OCI-LY1 (cell line): ENCODE data around the gene NREP.

Experiments used
- H2AFZ ChIP-seq: fragments of 200-600 bp; sonication (generic), shearing (Covaris generic); 2 replicates; pipeline ENCODE4 v1.6.0; 2014; ENCODE audit warnings: antibody characterized with exemption, mild to moderate bottlenecking, low read length
- H3F3A ChIP-seq: fragments of 200-600 bp; sonication (generic), shearing (Covaris generic); 2 replicates; pipeline ENCODE4 v1.6.0; 2014; ENCODE audit warnings: mild to moderate bottlenecking, antibody characterized with exemption, low read length, moderate library complexity; ENCODE audit not compliant: insufficient read depth
- H3K27ac ChIP-seq: fragments of 200-600 bp; sonication (generic); 2 replicates; pipeline ENCODE4 v1.5.1; 2014; ENCODE audit warnings: low read length, mixed run types, mild to moderate bottlenecking, low read depth; ENCODE audit not compliant: poor library complexity, severe bottlenecking
- H3K27me3 ChIP-seq: fragments of 200-600 bp; sonication (generic); 2 replicates; pipeline ENCODE4 v1.6.0; 2014; ENCODE audit warnings: antibody characterized with exemption, mild to moderate bottlenecking, low read length, moderate library complexity; ENCODE audit not compliant: insufficient read depth
- H3K36me3 ChIP-seq: fragments of 200-600 bp; sonication (generic); 2 replicates; pipeline ENCODE4 v1.6.1; 2014; ENCODE audit warnings: mild to moderate bottlenecking, antibody characterized with exemption, low read length, moderate library complexity, mixed read lengths; ENCODE audit not compliant: insufficient read depth
- H3K4me1 ChIP-seq: fragments of 200-600 bp; sonication (generic); 2 replicates; pipeline ENCODE4 v1.5.1; 2014; ENCODE audit warnings: mild to moderate bottlenecking, low read length, moderate library complexity; ENCODE audit not compliant: insufficient read depth, severe bottlenecking
- H3K4me2 ChIP-seq: fragments of 200-600 bp; sonication (generic), shearing (Covaris generic); 2 replicates; pipeline ENCODE4 v1.6.1; 2014; ENCODE audit warnings: low read length
- H3K4me3 ChIP-seq: fragments of 200-600 bp; sonication (generic); 2 replicates; pipeline ENCODE4 v1.5.1; 2014; ENCODE audit warnings: low read length, low read depth, mild to moderate bottlenecking, mixed read lengths; ENCODE audit not compliant: poor library complexity, severe bottlenecking
- H3K79me2 ChIP-seq: fragments of 200-600 bp; shearing (Covaris generic); 2 replicates; pipeline ENCODE4 v1.6.1; 2016; ENCODE audit warnings: mixed run types, low read length, mixed read lengths; ENCODE audit not compliant: insufficient read depth
- H3K9ac ChIP-seq: fragments of 200-600 bp; sonication (generic), shearing (Covaris generic); 2 replicates; pipeline ENCODE4 v1.6.1; 2014; ENCODE audit warnings: mild to moderate bottlenecking, low read length, mixed read lengths
- H3K9me2 ChIP-seq: fragments of 200-600 bp; sonication (generic), shearing (Covaris generic); 2 replicates; pipeline ENCODE4 v1.6.1; 2014; ENCODE audit warnings: low read depth, mild to moderate bottlenecking, low read length, mixed read lengths
- H3K9me3 ChIP-seq: fragments of 200-600 bp; shearing (Covaris generic); 2 replicates; pipeline ENCODE4 v1.6.1; 2014; ENCODE audit warnings: low read length, mixed read lengths
- H4K20me1 ChIP-seq: fragments of 200-600 bp; sonication (generic), shearing (Covaris generic); 2 replicates; pipeline ENCODE4 v1.6.0; 2016; ENCODE audit warnings: mild to moderate bottlenecking, low read length; ENCODE audit not compliant: insufficient read depth
- EZH2 ChIP-seq: fragments of 200-600 bp; sonication (generic), shearing (Covaris generic); IDR thresholded peaks from 2 replicates; pipeline ENCODE4 v1.8.0; 2017; ENCODE audit warnings: borderline replicate concordance, mixed run types, mild to moderate bottlenecking, antibody characterized with exemption, low read length, moderate library complexity, mixed read lengths
- TF ChIP-seq, protein P1 (sequence below): fragments of 200-600 bp; sonication (generic), shearing (Covaris generic); IDR thresholded peaks from 2 replicates; pipeline ENCODE4 v1.5.1; 2017; ENCODE audit warnings: mild to moderate bottlenecking, antibody characterized with exemption, low read length, moderate library complexity, mixed read lengths

Gene NREP

DNA sequence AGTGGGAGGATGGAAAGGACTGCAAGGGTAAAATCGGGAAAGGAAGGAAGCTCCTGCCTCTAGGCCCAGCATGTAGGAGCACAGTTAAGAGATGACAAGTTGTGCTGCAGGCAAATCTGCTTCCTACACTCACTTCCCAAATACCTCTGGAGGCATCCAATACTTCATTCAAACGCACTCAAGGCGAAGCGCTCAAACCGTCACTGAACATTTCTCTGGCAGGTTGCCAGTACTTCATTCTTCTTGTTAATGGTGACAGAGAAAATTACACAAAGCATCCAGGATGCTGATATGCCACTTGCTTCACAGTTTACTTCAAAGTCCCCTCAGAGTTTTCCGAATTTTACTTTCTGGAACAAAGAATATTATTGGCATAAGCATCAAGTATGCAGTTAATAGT, 59.8 kb downstream of the NREP start:
- Histone ChIP-seq H3K36me3 (no peaks in the 10 kb centered on the region), H3K4me2 (no peak overlapping the region), H3K4me3 (no peak overlapping the region), H3K27me3 (no peaks in the 10 kb centered on the region), H3K4me1 (peaks cover 25% of the 10 kb centered on the region), H2AFZ (no peak overlapping the region), H4K20me1 (no peaks in the 10 kb centered on the region), H3K9ac (no peak overlapping the region), H3K27ac (no peak overlapping the region), H3K9me2 (no peaks in the 10 kb centered on the region), H3K79me2 (no peaks in the 10 kb centered on the region), H3F3A (no peaks in the 10 kb centered on the region), H3K9me3 (no peaks in the 10 kb centered on the region)
- no peak for TF ChIP-seq EZH2
- TF ChIP-seq, protein P1, sequence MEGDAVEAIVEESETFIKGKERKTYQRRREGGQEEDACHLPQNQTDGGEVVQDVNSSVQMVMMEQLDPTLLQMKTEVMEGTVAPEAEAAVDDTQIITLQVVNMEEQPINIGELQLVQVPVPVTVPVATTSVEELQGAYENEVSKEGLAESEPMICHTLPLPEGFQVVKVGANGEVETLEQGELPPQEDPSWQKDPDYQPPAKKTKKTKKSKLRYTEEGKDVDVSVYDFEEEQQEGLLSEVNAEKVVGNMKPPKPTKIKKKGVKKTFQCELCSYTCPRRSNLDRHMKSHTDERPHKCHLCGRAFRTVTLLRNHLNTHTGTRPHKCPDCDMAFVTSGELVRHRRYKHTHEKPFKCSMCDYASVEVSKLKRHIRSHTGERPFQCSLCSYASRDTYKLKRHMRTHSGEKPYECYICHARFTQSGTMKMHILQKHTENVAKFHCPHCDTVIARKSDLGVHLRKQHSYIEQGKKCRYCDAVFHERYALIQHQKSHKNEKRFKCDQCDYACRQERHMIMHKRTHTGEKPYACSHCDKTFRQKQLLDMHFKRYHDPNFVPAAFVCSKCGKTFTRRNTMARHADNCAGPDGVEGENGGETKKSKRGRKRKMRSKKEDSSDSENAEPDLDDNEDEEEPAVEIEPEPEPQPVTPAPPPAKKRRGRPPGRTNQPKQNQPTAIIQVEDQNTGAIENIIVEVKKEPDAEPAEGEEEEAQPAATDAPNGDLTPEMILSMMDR = no peak

DNA sequence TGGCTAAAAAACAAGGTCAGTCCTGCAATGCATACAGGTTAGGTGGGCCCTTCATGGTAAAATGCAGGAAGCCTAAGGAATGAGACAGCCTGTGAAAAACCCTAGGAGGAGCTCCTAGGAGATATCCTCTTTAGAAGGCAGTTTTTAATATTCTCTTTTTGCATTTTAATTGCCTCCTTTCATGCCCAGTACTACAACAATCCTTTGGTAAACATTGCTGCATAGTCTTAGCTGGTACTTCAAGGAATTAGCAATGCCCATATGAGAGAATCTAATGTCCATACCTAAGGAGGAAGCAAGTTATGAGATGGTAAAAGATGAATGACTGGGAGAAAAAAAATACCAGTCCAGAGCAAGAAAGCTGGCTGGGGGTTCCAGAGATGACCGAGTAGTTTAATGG, 61.0 kb downstream of the NREP start:
- TF ChIP-seq, protein P1 = no peak
- no peak for TF ChIP-seq EZH2
- Histone ChIP-seq H3K4me3 (no peak overlapping the region), H2AFZ (no peak overlapping the region), H3K27ac (no peak overlapping the region), H3K27me3 (no peaks in the 10 kb centered on the region), H3K9me3 (no peaks in the 10 kb centered on the region), H3F3A (no peaks in the 10 kb centered on the region), H3K4me2 (no peak overlapping the region), H4K20me1 (no peaks in the 10 kb centered on the region), H3K4me1 (peaks cover 25% of the 10 kb centered on the region), H3K9me2 (no peaks in the 10 kb centered on the region), H3K36me3 (no peaks in the 10 kb centered on the region), H3K79me2 (no peaks in the 10 kb centered on the region), H3K9ac (no peak overlapping the region)

DNA sequence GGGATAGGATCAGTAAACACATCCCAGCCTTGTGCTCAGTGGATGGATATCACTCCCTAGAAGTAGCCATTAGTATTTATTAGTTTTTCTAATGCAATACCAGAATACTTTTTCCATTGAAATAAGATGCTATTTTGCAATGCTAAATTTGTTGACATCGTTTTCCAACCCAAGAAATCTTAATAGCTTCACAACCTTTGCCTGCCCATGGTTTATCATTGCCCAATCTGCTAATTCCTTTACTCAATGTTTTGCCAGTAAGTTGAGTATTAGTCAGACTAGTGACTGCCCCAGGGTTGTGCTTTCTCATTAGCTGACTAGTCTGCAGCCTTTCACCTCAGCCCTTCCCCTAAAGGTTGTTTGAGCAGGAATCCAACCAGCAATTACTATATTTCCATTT, 62.9 kb downstream of the NREP start:
- H3K4me2 ChIP-seq = no peak overlapping the region
- no peaks in the 10 kb centered on the region for H3K27me3 ChIP-seq
- no peak overlapping the region for H3K4me3 ChIP-seq
- no peaks in the 10 kb centered on the region for H3K9me2 ChIP-seq
- H3K79me2 ChIP-seq = no peaks in the 10 kb centered on the region
- no peak overlapping the region for H3K9ac ChIP-seq
- no peak for TF ChIP-seq EZH2
- TF ChIP-seq, protein P1 = no peak
- no peak overlapping the region for H2AFZ ChIP-seq
- H3K36me3 ChIP-seq = no peaks in the 10 kb centered on the region
- H3K4me1 ChIP-seq = peaks cover 14% of the 10 kb centered on the region
- H3F3A ChIP-seq = no peaks in the 10 kb centered on the region
- H4K20me1 ChIP-seq = no peaks in the 10 kb centered on the region
- no peaks in the 10 kb centered on the region for H3K9me3 ChIP-seq
- H3K27ac ChIP-seq = no peak overlapping the region
